SK-N-SH (cell line): ENCODE data around the gene MEI4. TPM values are rescaled to one million over a fixed set of nuclear protein-coding genes. Genes with fewer than 3 reads are reported as not detected.

Source experiments
- CTCF ChIA-PET: fragments of 300-600, 350-600 bp; formaldehyde crosslinking; extraction: SDS; loops from one replicate; lab custom pipeline; 2021; lab: Yijun Ruan, JAX
- POLR2A ChIA-PET: fragments of 350-600 bp; sonication (Branson Sonifier 250); formaldehyde crosslinking; extraction: SDS; loops from one replicate; lab custom pipeline; 2020; ENCODE audit warnings: antibody characterized with exemption, inconsistent platforms; lab: Yijun Ruan, JAX
- DNase-seq: peaks from one replicate; pipeline ENCODE4 v3.0.0; 2012
- H2AFZ ChIP-seq: fragments of 200-600 bp; sonication (generic); 2 replicates; pipeline ENCODE4 v1.8.1; 2016; ENCODE audit warnings: antibody characterized with exemption, mild to moderate bottlenecking, low read depth
- H3F3A ChIP-seq: fragments of 200-600 bp; sonication (generic); replicated peaks from 2 replicates; pipeline ENCODE3; 2016; ENCODE audit warnings: antibody characterized with exemption, mild to moderate bottlenecking; ENCODE audit not compliant: insufficient read depth
- H3K27ac ChIP-seq, 2 experiments: fragments of 200-500 bp in 1 of 2; fragments of 200-600 bp in 1 of 2; sonication (Bioruptor generic) in 1 of 2; sonication (generic), shearing (Covaris generic) in 1 of 2; 2 replicates each; pipeline versions ENCODE4 v1.5.1 to v1.6.1; 2014 to 2016; ENCODE audit warnings: low read depth in 2 of 2, inconsistent platforms in 1 of 2, low read length in 1 of 2, mild to moderate bottlenecking in 1 of 2, mixed read lengths in 1 of 2
- H3K27me3 ChIP-seq: fragments of 200-600 bp; sonication (generic), shearing (Covaris generic); 2 replicates; pipeline ENCODE4 v1.6.1; 2016; ENCODE audit warnings: mixed run types; ENCODE audit not compliant: insufficient read depth
- H3K36me3 ChIP-seq, 2 experiments: fragments of 200-500 bp in 1 of 2; fragments of 200-600 bp in 1 of 2; sonication (Bioruptor generic) in 1 of 2; sonication (generic) in 1 of 2; replicated peaks in 1 of 2; 2 replicates each; pipeline versions ENCODE3 to v1.5.1; 2014 to 2016; ENCODE audit warnings: low read length in 1 of 2, mild to moderate bottlenecking in 1 of 2; ENCODE audit not compliant: insufficient read depth in 2 of 2, control insufficient read depth in 1 of 2
- H3K4me1 ChIP-seq, 2 experiments: fragments of 200-500 bp in 1 of 2; fragments of 200-600 bp in 1 of 2; sonication (Bioruptor generic) in 1 of 2; sonication (generic), shearing (Covaris generic) in 1 of 2; 2 replicates each; pipeline versions ENCODE4 v1.5.1 to v1.6.1; 2014 to 2016; ENCODE audit warnings: low read depth in 1 of 2, low read length in 1 of 2, mixed run types in 1 of 2; ENCODE audit not compliant: insufficient read depth in 2 of 2, control insufficient read depth in 1 of 2
- H3K4me2 ChIP-seq: fragments of 200-600 bp; sonication (generic), shearing (Covaris generic); 2 replicates; pipeline ENCODE4 v1.6.1; 2017; ENCODE audit warnings: mixed run types
- H3K4me3 ChIP-seq, 2 experiments: fragments of 200-500 bp in 1 of 2; fragments of 200-600 bp in 1 of 2; sonication (Bioruptor generic) in 1 of 2; sonication (generic), shearing (Covaris generic) in 1 of 2; 2 replicates each; pipeline versions ENCODE4 v1.5.1 to v1.8.1; 2014 to 2016; ENCODE audit warnings: low read depth in 2 of 2, inconsistent platforms in 1 of 2, low read length in 1 of 2, mild to moderate bottlenecking in 1 of 2, mixed read lengths in 1 of 2, moderate library complexity in 1 of 2
- H3K79me2 ChIP-seq: fragments of 200-600 bp; sonication (generic); 2 replicates; pipeline ENCODE4 v1.8.1; 2017; ENCODE audit warnings: mild to moderate bottlenecking; ENCODE audit not compliant: insufficient read depth
- H3K9ac ChIP-seq: fragments of 200-600 bp; sonication (generic); 2 replicates; pipeline ENCODE4 v1.6.1; 2017; ENCODE audit warnings: mixed run types
- H3K9me2 ChIP-seq: fragments of 200-600 bp; sonication (generic); 2 replicates; pipeline ENCODE4 v1.6.1; 2017; ENCODE audit warnings: mixed run types
- H3K9me3 ChIP-seq: fragments of 200-600 bp; sonication (generic); 2 replicates; pipeline ENCODE4 v1.6.1; 2017; ENCODE audit warnings: mixed run types, mild to moderate bottlenecking, moderate library complexity
- H4K20me1 ChIP-seq: fragments of 200-600 bp; sonication (generic); 2 replicates; pipeline ENCODE4 v1.6.1; 2017; ENCODE audit warnings: mild to moderate bottlenecking, mixed run types; ENCODE audit not compliant: insufficient read depth
- ELF1 ChIP-seq: IDR thresholded peaks from 2 replicates; pipeline ENCODE4 v1.4.0; 2012
- EP300 ChIP-seq, 2 experiments: IDR thresholded peaks; 2 replicates each; pipeline versions ENCODE4 v1.4.0 to v1.6.1; 2012; ENCODE audit warnings: borderline replicate concordance in 1 of 2, low read depth in 1 of 2, low read length in 1 of 2
- FOSL2 ChIP-seq: IDR thresholded peaks from 2 replicates; pipeline ENCODE4 v1.4.0; 2012; ENCODE audit warnings: low read depth, mild to moderate bottlenecking, moderate library complexity, borderline replicate concordance
- FOXM1 ChIP-seq: IDR thresholded peaks from 2 replicates; pipeline ENCODE4 v1.4.0; 2012; ENCODE audit warnings: low read depth, mild to moderate bottlenecking
- GABPA ChIP-seq: IDR thresholded peaks from 2 replicates; pipeline ENCODE4 v1.4.0; 2012; ENCODE audit warnings: low read depth, mild to moderate bottlenecking
- JUND ChIP-seq: IDR thresholded peaks from 2 replicates; pipeline ENCODE4 v1.4.0; 2012
- MEF2A ChIP-seq: IDR thresholded peaks from 2 replicates; pipeline ENCODE4 v1.4.0; 2012; ENCODE audit warnings: low read depth, borderline replicate concordance
- NFIC ChIP-seq: IDR thresholded peaks from 2 replicates; pipeline ENCODE4 v1.4.0; 2012; ENCODE audit warnings: borderline replicate concordance
- NRF1 ChIP-seq: IDR thresholded peaks from 2 replicates; pipeline ENCODE4 v1.6.1; 2012; ENCODE audit warnings: low read depth, mild to moderate bottlenecking, low read length
- POLR2AphosphoS5 ChIP-seq: IDR thresholded peaks from 2 replicates; pipeline ENCODE4 v1.6.1; 2012; ENCODE audit warnings: low read depth, low read length
- RAD21 ChIP-seq: IDR thresholded peaks from 2 replicates; pipeline ENCODE4 v1.6.1; 2012; ENCODE audit warnings: mild to moderate bottlenecking, low read length
- RCOR1 ChIP-seq: fragments of 150-350 bp; IDR thresholded peaks from 2 replicates; pipeline ENCODE4 v1.6.1; 2017; ENCODE audit warnings: antibody characterized with exemption, low read length
- REST ChIP-seq: IDR thresholded peaks from 2 replicates; pipeline ENCODE4 v1.6.1; 2012; ENCODE audit warnings: mild to moderate bottlenecking, low read depth, low read length, moderate library complexity
- RXRA ChIP-seq: IDR thresholded peaks from 2 replicates; pipeline ENCODE4 v1.4.0; 2012; ENCODE audit warnings: low read depth, mild to moderate bottlenecking, borderline replicate concordance
- SMC3 ChIP-seq: IDR thresholded peaks from 2 replicates; pipeline ENCODE4 v1.6.1; 2012; ENCODE audit warnings: low read depth, low read length, improper control_type of control experiment
- TCF12 ChIP-seq: IDR thresholded peaks from 2 replicates; pipeline ENCODE4 v1.4.0; 2012
- TEAD4 ChIP-seq: IDR thresholded peaks from 2 replicates; pipeline ENCODE4 v1.4.0; 2012; ENCODE audit warnings: mild to moderate bottlenecking, borderline replicate concordance; ENCODE audit not compliant: insufficient read depth
- YY1 ChIP-seq: IDR thresholded peaks from 2 replicates; pipeline ENCODE4 v1.4.0; 2012; ENCODE audit warnings: low read depth, mild to moderate bottlenecking
- ZBTB33 ChIP-seq: IDR thresholded peaks from 2 replicates; pipeline ENCODE4 v1.4.0; 2012; ENCODE audit warnings: low read depth, borderline replicate concordance
- WGBS: methylation state at CpG from one replicate; pipeline ENCODE4 v1.1.6; 2017; ENCODE audit warnings: low lambda C conversion rate; 5-methylcytosine and 5-hydroxymethylcytosine counted together
- polyA plus RNA-seq, 3 experiments: library from polyadenylated mRNA; depleted of rRNA; stranded (reverse); fragments of >200 nt; gene quantifications; 2 replicates each; pipeline ENCODE4 v1.2.3, GENCODE V29; 2012
- TF ChIP-seq, protein P1 (sequence below): IDR thresholded peaks from 2 replicates; pipeline ENCODE4 v1.4.0; 2012; ENCODE audit warnings: low read depth, borderline replicate concordance
- TF ChIP-seq, protein P2 (sequence below): IDR thresholded peaks from 2 replicates; pipeline ENCODE4; 2012

MEI4 gene
- polyA plus RNA-seq, 1 of the 3 experiments (the other 2 are of a cell fraction) = not detected

- Histone ChIP-seq H4K20me1 (no peaks in the 10 kb centered on the region), H3K9me3 (no peaks in the 10 kb centered on the region), H2AFZ (no peak overlapping the region), H3K9me2 (no peaks in the 10 kb centered on the region), H3K4me3 (no peak overlapping the region), H3F3A (no peaks in the 10 kb centered on the region), H3K9ac (no peak overlapping the region), H3K27me3 (no peaks in the 10 kb centered on the region), H3K27ac (no peak overlapping the region), H3K79me2 (no peaks in the 10 kb centered on the region), H3K4me1 (no peaks in the 10 kb centered on the region), H3K4me2 (no peak overlapping the region), H3K36me3 (no peaks in the 10 kb centered on the region)
- no peak for DNase-seq
- CTCF ChIA-PET = no interaction called here
- TF ChIP-seq TCF12 (no peak), ZBTB33 (no peak), ELF1 (no peak), RAD21 (no peak), NFIC (no peak)
- POLR2A ChIA-PET = no interaction called here
Observed at GRCh38 chr6:77815531-77815930, 162.7 kb downstream of the MEI4 start.

DNA sequence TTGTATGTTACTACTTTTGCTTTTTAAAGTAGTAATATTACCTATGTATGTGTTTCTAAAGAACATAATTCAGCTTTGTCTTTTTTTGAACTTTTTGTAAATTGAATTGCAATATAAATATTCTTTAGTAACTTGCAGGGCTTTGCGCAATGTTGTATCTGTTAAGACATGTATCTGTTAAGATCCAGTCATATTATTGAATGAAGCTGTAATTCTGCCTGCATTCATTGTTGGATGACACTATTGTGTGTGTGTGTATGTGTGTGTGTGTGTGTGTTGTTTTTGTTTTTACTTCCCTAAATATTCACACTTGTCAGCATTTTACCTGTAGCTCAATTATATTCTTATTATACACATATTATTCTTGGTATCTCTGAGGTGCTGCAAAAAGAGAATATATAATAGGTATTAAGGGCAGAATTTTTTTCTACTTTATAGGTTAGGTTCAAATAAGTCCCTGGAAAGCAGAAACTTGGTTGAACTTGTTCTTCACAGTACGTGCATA, 164.0 kb downstream of the MEI4 start:
- H3F3A ChIP-seq = no peaks in the 10 kb centered on the region
- 58% methylated on average over 2 of the region's 2 CpGs for WGBS

More for the DNA sequence above, 164.0 kb downstream of the MEI4 start:
- ChIA-PET POLR2A (no interaction called here), CTCF (no interaction called here)
- H3K79me2 ChIP-seq = no peaks in the 10 kb centered on the region
- H3K27ac ChIP-seq = no peak overlapping the region
- no peaks in the 10 kb centered on the region for H4K20me1 ChIP-seq
- no peaks in the 10 kb centered on the region for H3K9me3 ChIP-seq
- H3K4me3 ChIP-seq = no peak overlapping the region
- DNase-seq = no peak
- H2AFZ ChIP-seq = no peak overlapping the region
- no peak for TF ChIP-seq NRF1
- TF ChIP-seq, protein P1, sequence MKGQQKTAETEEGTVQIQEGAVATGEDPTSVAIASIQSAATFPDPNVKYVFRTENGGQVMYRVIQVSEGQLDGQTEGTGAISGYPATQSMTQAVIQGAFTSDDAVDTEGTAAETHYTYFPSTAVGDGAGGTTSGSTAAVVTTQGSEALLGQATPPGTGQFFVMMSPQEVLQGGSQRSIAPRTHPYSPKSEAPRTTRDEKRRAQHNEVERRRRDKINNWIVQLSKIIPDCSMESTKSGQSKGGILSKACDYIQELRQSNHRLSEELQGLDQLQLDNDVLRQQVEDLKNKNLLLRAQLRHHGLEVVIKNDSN = no peak
- TF ChIP-seq ZBTB33 = no peak
- TF ChIP-seq, protein P2, sequence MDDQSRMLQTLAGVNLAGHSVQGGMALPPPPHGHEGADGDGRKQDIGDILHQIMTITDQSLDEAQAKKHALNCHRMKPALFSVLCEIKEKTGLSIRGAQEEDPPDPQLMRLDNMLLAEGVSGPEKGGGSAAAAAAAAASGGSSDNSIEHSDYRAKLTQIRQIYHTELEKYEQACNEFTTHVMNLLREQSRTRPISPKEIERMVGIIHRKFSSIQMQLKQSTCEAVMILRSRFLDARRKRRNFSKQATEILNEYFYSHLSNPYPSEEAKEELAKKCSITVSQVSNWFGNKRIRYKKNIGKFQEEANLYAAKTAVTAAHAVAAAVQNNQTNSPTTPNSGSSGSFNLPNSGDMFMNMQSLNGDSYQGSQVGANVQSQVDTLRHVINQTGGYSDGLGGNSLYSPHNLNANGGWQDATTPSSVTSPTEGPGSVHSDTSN = no peak
- TF ChIP-seq EP300 (IDR thresholded peaks at IDR 0.05; ENCODE audit: borderline replicate concordance in 1 of 2, low read depth in 1 of 2, low read length in 1 of 2) = no peak
- TF ChIP-seq TEAD4 = no peak
- TF ChIP-seq YY1 = no peak
- TF ChIP-seq JUND = no peak
- no peak for TF ChIP-seq SMC3
- TF ChIP-seq FOXM1 = no peak
- no peak for TF ChIP-seq RXRA
- TF ChIP-seq POLR2AphosphoS5 = no peak
- TF ChIP-seq GABPA = no peak
- TF ChIP-seq MEF2A = no peak
- TF ChIP-seq FOSL2 = no peak
- TF ChIP-seq ELF1 = no peak
- TF ChIP-seq NFIC = no peak
- no peak for TF ChIP-seq REST
- TF ChIP-seq RCOR1 = no peak
- no peaks in the 10 kb centered on the region for H3K9me2 ChIP-seq
- no peaks in the 10 kb centered on the region for H3K4me1 ChIP-seq
- H3K4me2 ChIP-seq = no peak overlapping the region
- no peaks in the 10 kb centered on the region for H3K36me3 ChIP-seq
- H3K27me3 ChIP-seq = no peaks in the 10 kb centered on the region
- no peak overlapping the region for H3K9ac ChIP-seq
